GM12892 (cell line): ENCODE measurements around the gene PRKN.

Source experiments
- POLR2A ChIP-seq: IDR thresholded peaks from 2 replicates; pipeline ENCODE4 v1.6.1; 2011; ENCODE audit warnings: low read depth, low read length, control low read depth
- POLR2AphosphoS5 ChIP-seq: IDR thresholded peaks from 2 replicates; pipeline ENCODE4 v1.6.1; 2011; ENCODE audit warnings: low read depth, low read length, control low read depth
- TAF1 ChIP-seq: IDR thresholded peaks from 2 replicates; pipeline ENCODE4 v1.6.1; 2011; ENCODE audit warnings: low read depth, mild to moderate bottlenecking, control low read depth, low read length, borderline replicate concordance

DNA sequence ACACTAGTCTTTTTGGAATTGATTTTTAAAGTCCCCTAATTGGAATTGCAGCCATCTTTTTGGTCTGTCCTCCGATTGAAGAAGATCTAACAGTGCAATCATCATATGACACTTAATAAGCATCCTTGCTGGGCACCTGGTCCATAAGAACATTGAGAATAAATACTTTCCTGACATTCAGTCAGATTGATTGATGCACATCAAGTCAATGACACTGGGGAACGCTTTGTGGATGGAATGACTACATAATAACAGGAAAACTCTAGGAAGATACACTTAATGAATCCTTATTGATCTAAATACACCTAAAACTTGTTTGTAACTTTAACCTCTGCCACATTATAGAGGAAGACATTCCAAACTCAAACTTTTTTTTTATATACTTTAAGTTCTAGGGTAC, 255.7 kb downstream of the PRKN start:
- TF ChIP-seq POLR2A, result no peak
- no peak for TF ChIP-seq POLR2AphosphoS5
- TF ChIP-seq TAF1, result no peak
